GM23338 (cell line): Measurements from ENCODE around the gene TOR3A.

Source experiments
- EZH2 ChIP-seq: fragments of 200-600 bp; sonication (generic); IDR thresholded peaks from one replicate; pipeline ENCODE4 v1.8.0; 2017; ENCODE audit warnings: antibody characterized with exemption, mild to moderate bottlenecking, low read depth; ENCODE audit not compliant: unreplicated experiment
- EZH2phosphoT487 ChIP-seq: fragments of 200-600 bp; sonication (generic); IDR thresholded peaks from one replicate; pipeline ENCODE4 v1.8.1; 2018; ENCODE audit warnings: antibody characterized with exemption; ENCODE audit not compliant: unreplicated experiment
- TF ChIP-seq, protein P1 (sequence below): IDR thresholded peaks from one replicate; pipeline ENCODE4 v1.6.1; 2018; ENCODE audit warnings: antibody characterized with exemption; ENCODE audit not compliant: unreplicated experiment
- TF ChIP-seq, protein P2 (sequence below), 2 experiments: fragments of 200-600 bp in 1 of 2; sonication (generic) in 1 of 2; conservative IDR thresholded peaks; 2 replicates each; pipeline versions ENCODE4 v1.5.1 to v1.6.1; 2016 to 2017; ENCODE audit warnings: antibody characterized with exemption in 2 of 2, low read depth in 2 of 2, mild to moderate bottlenecking in 2 of 2, moderate library complexity in 1 of 2

DNA sequence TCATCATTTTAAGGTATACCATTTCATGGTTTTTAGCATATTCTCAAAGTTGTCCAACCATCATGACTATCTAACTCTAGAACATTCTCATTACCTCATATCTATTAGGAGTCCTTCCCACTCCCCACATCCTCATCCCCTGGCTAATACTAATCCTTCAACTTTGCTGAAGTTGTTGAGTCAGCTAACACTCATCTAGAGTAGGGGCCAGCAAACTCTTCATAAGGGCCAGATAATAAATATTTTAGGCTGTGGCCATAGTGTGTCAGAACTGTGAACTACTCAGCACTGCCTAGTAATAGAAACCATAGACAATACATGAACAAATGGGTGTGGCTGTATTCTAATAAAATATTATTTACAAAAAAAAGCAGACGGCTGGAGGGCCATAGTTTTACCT lies 43.0 kb downstream of the TOR3A start:
- TF ChIP-seq EZH2 (no peak), EZH2phosphoT487 (no peak)
- TF ChIP-seq, protein P1, sequence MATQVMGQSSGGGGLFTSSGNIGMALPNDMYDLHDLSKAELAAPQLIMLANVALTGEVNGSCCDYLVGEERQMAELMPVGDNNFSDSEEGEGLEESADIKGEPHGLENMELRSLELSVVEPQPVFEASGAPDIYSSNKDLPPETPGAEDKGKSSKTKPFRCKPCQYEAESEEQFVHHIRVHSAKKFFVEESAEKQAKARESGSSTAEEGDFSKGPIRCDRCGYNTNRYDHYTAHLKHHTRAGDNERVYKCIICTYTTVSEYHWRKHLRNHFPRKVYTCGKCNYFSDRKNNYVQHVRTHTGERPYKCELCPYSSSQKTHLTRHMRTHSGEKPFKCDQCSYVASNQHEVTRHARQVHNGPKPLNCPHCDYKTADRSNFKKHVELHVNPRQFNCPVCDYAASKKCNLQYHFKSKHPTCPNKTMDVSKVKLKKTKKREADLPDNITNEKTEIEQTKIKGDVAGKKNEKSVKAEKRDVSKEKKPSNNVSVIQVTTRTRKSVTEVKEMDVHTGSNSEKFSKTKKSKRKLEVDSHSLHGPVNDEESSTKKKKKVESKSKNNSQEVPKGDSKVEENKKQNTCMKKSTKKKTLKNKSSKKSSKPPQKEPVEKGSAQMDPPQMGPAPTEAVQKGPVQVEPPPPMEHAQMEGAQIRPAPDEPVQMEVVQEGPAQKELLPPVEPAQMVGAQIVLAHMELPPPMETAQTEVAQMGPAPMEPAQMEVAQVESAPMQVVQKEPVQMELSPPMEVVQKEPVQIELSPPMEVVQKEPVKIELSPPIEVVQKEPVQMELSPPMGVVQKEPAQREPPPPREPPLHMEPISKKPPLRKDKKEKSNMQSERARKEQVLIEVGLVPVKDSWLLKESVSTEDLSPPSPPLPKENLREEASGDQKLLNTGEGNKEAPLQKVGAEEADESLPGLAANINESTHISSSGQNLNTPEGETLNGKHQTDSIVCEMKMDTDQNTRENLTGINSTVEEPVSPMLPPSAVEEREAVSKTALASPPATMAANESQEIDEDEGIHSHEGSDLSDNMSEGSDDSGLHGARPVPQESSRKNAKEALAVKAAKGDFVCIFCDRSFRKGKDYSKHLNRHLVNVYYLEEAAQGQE = no peak
- TF ChIP-seq, protein P2, sequence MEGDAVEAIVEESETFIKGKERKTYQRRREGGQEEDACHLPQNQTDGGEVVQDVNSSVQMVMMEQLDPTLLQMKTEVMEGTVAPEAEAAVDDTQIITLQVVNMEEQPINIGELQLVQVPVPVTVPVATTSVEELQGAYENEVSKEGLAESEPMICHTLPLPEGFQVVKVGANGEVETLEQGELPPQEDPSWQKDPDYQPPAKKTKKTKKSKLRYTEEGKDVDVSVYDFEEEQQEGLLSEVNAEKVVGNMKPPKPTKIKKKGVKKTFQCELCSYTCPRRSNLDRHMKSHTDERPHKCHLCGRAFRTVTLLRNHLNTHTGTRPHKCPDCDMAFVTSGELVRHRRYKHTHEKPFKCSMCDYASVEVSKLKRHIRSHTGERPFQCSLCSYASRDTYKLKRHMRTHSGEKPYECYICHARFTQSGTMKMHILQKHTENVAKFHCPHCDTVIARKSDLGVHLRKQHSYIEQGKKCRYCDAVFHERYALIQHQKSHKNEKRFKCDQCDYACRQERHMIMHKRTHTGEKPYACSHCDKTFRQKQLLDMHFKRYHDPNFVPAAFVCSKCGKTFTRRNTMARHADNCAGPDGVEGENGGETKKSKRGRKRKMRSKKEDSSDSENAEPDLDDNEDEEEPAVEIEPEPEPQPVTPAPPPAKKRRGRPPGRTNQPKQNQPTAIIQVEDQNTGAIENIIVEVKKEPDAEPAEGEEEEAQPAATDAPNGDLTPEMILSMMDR (conservative IDR thresholded peaks at IDR 0.05; ENCODE audit: low read depth in 2 of 2) = no peak
